HUDEP-2 (cell line): Measurements from ENCODE around the gene PROSER2.

Experiments used
- DNase-seq, 76 experiments: peaks; one replicate each; lab custom pipeline; 2025; ENCODE audit not compliant: unreplicated experiment in 76 of 76; lab: John Stamatoyannopoulos, UW

The PROSER2 gene

DNA sequence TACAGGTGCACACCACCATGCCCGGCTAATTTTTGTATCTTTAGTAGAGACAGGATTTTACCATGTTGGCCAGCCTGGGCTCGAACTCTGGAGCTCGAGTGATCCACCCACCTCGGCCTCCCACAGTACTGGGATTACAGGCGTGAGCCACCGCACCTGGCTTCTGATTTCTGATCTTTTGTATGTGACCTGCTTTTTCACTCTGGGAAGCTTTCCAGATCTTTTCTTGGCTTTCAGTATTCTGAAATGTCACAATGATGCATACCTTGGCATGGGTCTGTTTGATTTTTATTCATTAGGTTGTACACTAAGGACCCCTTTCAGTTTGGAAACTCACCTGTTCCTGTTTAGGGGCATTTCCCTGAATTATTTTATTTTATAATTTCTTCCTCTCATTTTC is 41.6 kb downstream of the PROSER2 start:
- DNase-seq = no peak

DNA sequence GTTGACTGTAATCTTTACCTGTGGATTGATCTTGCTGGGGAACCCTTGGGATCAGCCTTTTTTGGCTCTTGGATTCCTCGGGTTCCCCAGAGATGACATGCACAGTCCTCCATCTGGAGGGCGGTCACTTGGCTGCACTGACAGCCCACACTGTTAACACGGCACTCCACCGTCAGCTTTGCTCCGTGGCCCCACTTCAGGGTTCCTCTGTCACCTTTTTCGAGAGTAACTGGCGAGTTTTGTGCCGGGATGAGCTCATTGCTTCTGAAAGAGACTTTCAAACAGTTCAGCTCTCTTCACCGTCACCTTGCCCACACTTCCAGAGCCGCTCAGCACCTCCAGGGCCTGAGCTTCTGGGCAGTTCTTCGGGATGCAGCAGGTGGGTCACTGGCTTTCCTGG is 42.4 kb downstream of the PROSER2 start:
- DNase-seq = no peak

DNA sequence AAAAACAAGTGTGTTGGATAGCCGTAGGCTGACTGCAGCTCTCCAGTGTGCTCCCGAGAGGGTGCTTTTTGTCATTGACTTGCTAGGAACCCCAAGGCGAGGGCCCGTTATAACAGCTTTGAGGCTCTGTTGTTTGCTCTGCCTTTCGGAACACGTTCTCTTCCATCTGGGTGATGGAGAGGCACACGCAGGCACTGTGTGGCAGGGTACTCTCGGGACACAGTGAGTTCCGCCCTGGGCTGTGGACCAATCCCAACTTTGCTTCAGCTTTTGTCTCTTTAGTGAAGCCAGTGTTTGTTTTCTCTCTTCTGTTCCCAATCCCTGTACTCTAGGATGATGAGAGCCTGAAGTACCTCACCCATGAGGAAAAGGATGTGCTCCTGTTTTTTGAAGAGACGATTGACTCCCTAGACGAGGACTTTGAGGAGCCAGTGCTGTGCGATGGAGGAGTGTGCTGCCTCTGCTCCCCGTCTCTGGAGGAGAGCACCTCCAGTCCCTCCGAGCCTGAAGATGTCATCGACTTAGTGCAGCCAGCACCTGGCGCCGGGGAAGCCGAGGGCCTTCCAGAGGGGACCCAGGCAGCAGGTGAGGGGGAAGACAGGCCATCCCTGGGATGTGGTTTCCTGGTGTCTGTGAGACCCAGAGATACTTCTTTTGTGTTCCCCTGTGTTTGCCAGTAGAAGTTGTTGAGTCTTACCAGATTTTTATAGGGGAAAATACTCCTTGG is 43.2 kb downstream of the PROSER2 start:
- DNase-seq = no peak

DNA sequence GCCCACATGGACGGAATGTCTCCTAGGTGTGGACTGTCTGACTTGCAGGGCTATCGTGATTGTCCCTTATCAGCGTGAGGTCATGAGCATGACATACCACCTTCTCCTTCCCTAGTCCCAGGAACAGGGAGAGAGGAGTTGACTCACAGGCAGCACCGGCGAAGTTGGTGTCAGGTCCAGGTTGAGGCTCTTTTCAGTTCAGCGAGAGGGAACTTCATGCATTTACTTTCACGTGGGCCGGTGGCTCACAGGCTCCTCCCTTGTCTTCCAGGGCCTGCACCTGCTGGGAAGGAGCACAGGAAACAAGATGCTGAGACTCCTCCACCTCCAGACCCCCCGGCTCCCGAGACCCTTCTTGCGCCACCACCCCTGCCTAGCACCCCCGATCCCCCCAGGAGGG is 46.1 kb downstream of the PROSER2 start:
- DNase-seq = no peak

DNA sequence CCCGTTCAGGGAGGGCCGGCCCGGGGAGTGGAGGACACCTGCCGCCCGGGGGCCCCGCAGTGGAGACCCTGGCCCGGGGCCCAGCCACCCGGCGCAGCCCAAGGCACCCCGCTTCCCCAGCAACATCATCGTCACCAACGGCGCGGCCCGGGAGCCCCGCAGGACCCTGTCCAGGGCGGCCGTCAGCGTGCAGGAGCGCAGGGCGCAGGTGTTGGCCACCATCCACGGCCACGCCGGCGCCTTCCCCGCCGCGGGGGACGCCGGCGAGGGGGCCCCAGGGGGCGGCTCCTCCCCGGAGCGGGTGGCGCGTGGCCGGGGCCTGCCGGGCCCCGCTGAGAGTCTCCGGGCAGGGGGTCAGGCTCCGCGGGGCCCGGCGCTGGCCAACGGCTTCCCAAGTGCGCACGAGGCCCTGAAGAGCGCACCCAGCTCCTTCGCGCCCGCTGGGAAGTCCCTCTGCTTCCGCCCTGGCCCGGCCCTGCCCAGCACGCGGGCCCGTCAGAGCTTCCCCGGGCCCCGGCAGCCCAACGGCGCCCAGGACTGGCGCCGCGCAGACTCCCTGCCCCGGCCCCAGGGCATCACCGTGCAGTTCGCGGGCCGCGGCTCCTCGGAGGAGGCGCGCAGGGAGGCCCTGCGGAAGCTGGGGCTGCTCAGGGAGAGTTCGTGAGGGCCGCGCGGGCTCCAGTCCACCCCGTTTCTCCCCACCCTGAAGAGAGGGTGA is 46.7 kb downstream of the PROSER2 start:
- DNase-seq = no peak

DNA sequence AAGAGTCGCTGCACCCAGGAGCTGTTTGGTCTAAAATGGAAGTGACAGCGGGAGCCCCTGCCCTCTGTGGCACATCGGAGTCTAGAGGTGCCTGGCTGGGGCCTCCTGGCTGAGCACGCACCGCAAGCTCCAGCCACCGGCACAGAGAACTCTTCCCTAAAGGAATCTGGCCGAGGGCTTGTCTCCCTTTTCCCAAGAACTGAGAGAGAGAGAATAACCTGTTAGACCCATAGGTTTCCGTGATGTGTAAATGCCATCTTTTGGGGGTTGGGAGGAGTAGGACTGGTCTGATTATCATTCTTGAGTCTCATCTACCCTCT is 47.3 kb downstream of the PROSER2 start:
- DNase-seq = no peak

DNA sequence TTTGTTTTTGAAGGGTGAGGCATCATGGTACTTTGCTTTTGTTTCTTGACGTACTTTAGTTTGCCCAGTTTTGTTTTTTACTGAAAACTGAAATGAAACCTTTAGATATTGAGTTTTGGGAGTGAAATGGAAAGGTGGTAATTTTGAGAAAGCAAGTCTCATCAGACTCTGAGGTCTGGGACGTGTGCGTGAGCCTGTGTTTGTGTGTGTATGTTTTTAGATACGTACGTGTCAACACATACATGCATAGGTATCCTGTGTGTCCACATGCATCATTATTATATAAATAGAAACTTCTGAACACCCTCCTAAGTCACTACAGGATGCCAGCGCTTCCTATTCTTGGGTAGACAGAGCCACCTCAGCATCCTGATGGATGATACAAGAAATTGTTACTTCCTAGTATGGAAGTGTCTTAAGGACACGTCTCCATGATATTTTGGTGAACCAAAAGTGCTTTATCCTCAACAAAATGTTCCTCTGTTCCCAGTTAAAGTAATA is 47.8 kb downstream of the PROSER2 start:
- no peak for DNase-seq

DNA sequence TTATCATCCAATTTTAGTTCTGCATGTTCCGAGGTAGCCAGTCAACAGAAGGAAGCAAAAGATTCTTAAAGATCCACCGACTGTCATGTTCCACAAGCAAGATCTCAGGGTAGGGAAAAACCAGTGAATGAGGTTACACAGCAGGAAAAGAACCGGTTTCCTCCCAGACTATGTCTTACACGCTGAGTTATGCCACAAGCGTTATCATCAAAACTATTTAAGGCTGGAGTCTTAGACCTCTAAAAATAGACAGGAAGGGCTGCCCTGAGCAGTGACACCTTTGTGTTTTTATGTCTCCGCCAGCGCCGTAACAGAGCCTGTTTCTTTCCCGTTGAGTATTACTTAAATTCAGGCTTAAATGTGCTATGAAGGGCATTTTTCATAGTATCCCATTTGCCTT is 48.3 kb downstream of the PROSER2 start:
- DNase-seq = no peak

DNA sequence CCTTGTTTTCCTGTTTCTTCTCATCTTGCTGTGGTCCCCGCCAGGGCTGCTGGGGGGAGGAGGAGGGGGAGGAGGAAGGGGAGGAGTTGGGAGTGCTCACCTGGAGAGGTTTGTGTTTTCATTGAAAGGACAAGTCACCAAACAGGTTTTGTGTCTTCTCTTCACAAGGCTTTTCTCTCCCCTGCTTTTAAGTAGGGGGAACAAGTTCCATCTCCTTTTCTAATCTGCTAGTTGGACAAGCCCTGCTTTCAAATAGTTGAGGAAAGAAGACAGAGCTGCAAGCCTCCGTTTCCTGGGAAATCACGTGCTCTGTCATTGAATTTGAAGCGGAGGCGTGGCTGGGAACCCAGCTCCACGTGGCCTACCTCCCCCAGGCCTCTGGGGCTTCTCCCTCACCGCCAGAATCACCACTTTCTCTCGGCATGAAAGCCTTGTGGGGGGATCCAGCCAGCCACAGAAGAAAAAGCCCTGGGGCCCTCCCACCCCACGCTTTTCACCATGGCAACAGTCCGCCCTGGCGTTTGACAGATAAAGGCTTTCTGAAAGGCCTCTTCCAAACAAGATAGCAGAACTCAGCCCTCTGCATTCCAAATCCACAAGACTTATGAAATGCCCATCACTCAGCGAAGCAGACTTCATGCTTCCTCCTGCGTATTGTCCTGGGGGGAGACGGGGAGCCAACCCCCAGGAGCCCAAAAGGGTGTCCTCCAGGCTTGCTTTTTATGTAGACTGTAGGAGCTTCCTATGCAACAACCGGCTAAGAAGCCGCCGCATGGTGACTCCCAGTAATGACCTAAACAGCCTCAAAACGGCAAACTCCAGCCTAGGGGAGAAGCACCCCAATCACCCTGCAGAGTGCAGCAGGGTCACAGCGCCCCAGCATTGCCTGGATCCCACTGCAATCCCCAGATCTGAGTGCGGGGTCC is 51.7 kb downstream of the PROSER2 start:
- peak in 74 of 76 experiments; percentile 13 to 93 (median 78) for DNase-seq

DNA sequence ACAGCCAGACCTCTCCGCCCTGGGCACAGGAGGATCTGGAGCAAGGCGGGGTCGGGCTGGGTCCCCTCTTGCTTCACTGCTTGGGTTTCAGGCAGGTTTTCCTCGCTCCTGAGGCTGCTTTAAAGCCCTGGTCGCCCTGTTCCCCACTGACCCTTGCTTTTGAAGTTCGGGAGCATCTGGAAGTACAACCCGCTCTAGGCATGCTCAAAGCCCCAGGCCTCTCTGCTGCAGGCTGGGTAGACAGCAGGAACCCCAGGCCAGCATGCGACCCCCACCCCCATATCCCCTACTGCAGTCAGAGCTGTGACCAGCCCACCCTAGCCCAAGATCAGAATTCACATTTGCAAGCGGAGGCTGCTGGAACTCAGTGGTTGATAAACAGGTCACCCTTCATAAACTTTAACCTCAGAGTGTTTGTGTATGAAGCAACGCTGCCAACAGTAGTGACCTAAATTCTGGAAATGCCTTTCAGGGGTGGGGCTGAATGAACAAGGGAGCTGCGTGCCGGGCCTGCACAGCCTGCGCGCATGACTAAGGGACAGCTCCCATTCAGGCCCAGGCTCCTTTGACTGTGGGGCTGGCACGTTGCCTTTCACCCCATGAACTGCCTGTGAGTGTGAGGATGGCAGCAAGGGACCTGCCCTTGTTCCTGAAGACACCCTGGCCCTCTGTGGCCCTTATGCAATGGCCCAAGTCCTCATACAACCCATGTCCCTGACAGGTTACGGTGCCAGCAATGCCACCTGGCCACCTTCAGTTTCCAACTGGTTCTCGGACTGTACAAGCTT is 52.5 kb downstream of the PROSER2 start:
- DNase-seq = peak in 74 of 76 experiments; percentile 22 to 92 (median 82)

DNA sequence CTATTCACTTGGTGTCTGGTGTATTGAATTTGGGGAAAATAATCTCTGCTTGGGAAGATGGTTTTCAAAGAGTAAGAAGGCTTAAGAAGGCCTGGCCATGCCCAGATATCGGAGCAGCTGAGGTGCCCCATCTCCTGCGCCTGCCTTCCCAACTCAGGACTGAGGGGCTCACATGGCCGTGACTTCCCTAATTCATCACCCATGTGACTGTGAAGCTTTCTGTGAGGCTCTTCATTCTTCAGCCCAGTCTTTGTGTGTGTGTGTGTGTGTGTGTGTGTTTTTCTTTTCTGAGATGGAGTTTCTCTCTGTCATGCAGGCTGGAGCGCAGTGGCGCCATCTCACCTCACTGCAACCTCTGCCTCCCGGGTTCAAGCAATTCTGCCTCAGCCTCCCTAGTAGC is 53.2 kb downstream of the PROSER2 start:
- no peak for DNase-seq

DNA sequence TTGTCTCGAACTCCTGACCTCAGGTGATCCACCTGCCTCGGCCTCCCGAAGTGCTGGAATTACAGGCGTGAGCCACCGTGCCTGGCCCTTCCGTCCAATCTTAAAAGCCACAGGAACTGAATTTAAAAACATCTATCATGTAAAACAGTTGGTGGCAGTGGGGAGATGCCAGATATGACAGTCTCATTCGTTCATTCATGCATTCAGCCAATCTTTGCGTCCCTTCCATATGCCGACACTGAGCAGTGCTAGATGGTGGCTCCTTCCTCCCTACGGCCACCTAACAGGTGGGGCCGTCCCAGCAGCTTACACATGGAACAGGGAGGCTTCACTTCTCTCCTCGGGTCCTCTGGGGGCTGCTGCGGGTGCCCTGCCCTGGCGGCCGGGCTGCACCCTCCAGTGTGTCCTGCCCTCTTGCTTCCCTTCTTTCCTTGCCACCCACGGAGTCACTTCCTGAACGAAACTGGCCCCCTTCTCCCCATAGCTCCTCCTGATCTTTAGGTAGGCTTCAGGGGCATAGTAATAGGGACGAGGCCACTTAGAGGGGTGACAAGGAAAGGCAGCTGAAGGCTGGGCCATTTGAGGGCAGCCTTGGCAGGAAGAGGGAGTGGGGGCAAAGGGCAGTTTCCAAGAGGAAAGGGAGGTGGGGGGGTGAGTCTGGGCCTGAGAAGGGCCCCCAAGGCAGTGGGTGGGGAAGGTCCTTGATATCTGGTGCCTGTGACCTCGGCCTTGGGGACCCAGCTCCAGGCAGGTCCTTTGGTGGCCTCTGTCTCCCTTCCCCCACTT is 53.8 kb downstream of the PROSER2 start:
- DNase-seq = no peak

DNA sequence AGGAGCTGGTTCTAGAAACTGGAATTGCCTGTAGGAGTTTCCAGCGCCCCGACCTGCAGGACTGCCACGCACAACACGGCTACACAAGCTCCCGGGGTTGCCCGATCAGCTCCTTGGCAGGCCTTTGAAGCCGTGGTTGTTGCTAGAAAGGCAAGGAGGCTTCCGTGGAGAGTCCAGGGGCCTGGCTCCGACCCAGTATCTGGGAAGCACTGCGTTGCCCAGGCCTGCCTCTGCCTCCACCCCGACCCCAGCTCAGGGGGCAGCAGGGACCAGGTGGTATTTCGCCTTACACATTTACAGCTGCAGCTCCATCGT is 54.4 kb downstream of the PROSER2 start:
- DNase-seq = no peak

DNA sequence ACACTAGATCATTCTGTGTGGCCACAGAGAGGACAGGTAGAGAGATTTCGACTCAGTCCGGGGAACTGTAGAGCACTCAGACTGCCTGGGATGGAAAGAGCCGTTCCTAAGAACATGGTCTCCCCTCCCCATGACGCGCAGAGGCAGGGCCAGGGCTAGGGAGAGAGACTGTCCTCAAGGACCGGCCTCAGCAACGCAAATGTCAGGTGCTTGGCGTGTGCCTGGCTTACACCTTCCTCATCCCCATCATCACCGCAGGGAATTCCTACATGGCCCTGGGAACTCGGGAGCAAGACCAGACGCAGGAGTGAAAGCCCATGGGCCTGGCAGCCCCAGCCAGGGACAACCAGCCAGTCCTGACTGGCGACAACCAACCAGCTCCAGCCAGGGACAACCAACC is 55.6 kb downstream of the PROSER2 start:
- no peak for DNase-seq

DNA sequence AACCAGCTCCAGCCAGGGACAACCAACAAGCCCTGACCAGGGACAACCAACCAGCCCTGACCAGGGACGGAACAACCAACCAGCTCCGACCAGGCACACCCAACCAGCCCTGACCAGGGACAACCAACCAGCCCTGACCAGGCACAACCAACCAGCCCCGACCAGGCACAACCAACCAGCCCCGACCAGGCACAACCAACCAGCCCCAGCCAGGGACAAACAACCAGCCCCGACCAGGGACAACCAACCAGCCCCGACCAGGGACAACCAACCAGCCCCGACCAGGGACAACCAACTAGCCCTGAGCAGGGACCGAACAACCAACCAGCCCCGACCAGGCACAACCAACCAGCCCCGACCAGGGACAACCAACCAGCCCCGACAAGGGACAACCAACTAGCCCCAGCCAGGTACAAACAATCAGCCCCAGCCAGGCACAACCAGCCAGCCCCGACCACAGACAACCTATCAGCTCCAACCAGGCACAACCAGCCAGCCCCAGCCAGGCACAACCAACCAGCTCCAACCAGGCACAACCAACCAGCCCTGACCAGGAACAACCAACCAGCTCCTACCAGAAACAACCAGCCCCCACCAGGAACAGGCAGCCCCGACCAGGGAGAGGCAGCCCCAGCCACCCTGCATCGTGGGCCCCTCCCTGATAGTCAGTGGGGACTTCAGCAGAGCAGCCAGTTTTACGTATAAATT is 56.4 kb downstream of the PROSER2 start:
- peak in 7 of 76 experiments; percentile 7 to 20 (median 13) for DNase-seq

DNA sequence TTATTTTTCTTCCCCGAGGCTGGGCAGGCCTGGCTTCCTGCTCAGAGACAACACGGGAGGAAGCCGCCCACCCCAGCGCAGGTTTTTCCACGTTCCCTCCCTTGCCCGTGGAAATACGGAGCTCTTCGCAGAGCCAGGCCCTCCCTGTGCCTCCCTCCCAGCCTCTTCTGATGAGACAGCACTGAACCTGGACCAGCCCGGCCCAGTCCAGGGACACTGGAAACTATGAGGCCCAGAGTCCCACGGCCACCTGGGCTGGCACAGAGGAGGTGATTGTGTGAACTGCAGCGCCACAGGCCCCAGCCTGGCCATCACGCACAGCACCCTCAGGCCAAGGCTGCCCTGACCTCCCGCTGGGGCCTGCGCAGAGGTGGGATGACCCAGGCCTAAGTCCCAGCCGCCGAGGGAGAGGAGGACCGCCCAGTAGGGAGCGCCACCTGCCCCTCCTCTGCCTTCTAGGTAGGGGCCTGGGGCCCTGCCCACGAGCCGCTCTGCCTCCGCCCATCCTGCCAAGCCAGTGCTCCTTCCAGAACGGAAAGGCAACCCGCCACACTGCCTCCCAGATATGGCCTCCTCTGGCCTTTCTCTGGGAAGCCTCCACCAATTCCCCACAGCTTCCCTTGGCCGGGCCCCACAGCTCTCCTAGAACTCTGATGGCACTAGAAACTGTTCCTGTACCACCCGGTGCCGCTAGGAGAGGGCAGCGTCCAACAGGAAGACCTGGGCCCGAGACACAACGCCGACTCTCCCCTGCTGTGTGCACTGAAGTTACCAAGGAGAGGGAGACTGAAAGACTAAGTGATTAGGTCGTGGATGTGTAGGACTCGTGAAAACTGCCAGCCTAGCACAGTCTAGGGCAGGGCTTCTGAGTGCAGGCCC is 57.2 kb downstream of the PROSER2 start:
- DNase-seq = no peak

DNA sequence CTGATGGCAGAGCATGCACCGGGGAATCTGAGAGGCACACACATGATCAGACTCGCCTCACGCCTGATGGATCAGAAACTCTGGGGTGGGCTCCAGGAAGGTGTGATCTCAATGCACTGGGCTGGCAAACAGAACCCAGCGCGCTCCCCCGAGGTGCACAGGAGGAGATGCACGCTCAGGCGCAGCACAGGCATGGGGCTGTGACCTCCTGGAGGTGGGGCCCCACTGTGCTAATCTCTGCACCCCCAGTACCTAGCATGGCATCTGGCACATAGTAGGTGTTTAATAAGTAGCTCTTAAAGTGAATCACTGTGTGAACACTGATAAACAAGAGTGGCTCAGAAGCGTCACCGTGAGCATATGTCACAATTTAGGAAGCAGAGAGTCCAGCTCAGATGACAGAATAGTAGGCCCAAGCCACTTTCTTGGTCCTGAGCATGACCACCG is 57.9 kb downstream of the PROSER2 start:
- no peak for DNase-seq
